ENCODE measurements around the gene ARID4B. TPM values are rescaled to one million over a fixed set of nuclear protein-coding genes. Genes with fewer than 3 reads are reported as not detected.

Gene ARID4B
- total and polyA plus RNA-seq, 2 of the 13 experiments (the other 11 are each of a cell fraction or from before 2014, with no cell fraction given), result 9.7 to 24.6 TPM

GRCh38 chr1:235226933-235227332, 101.0 kb downstream of the ARID4B start:
- ATAC-seq (no peak), FAIRE-seq (no peak), DNase-seq (ENCODE audit: low spot score) (no peak)
- Histone ChIP-seq H3K4me2 (ENCODE audit: low read depth, low read length) (no peak overlapping the region), H3K4me3 (replicated peaks in 1 of 3; ENCODE audit: insufficient read depth in 1 of 3, low read depth in 2 of 3, low read length in 3 of 3) (no peak overlapping the region), H3K4me1 (ENCODE audit: insufficient read depth, low read length) (no peaks in the 10 kb centered on the region), H4K20me1 (ENCODE audit: insufficient read depth, low read length) (no peaks in the 10 kb centered on the region), H3K36me3 (replicated peaks in 1 of 2; ENCODE audit: control insufficient read depth in 1 of 2, insufficient read depth in 2 of 2, low read length in 2 of 2) (peaks cover 14 to 66% of the 10 kb centered on the region in 2 experiments), H3K79me2 (ENCODE audit: insufficient read depth, low read length) (no peaks in the 10 kb centered on the region), H3K27me3 (ENCODE audit: control insufficient read depth in 1 of 2, insufficient read depth in 2 of 2, low read length in 2 of 2) (no peaks in the 10 kb centered on the region), H3K9ac (ENCODE audit: insufficient read depth, low read depth, low read length) (no peak overlapping the region), H2AFZ (ENCODE audit: low read length) (no peak overlapping the region), H3K9me3 (ENCODE audit: low read length) (no peaks in the 10 kb centered on the region), H3K27ac (ENCODE audit: extremely low read length, insufficient read depth, low read length) (no peak overlapping the region)
- TF ChIP-seq FOXC1 (CRISPR knock-in tag; IDR thresholded peaks at IDR 0.05; ENCODE audit: borderline replicate concordance) (no peak), ZNF431 (CRISPR knock-in tag; IDR thresholded peaks at IDR 0.05; ENCODE audit: borderline replicate concordance, low read depth) (no peak), FOXA1 (IDR thresholded peaks at IDR 0.05) (no peak), FOXA1 (CRISPR knock-in tag; IDR thresholded peaks at IDR 0.05) (no peak)
- in situ Hi-C loops (cut with HindIII; ENCODE audit: extremely low pct_ligation_motif_present, low pct_unique_long_range_greater_than_20kb), result no loop called here
- 100% methylated on average over 1 of the region's 1 CpG for WGBS (ENCODE audit: low lambda C conversion rate)
- intact Hi-C loops (cut with micrococcal nuclease; ENCODE audit: unreplicated experiment), result no loop called here
- POLR2A ChIA-PET, result no interaction called here
- CTCF ChIA-PET (ENCODE audit: low intra/inter-chr PET ratio, low total read pairs), result no interaction called here
- BruUV-seq (replicated peaks), result no TSS peak

DNA sequence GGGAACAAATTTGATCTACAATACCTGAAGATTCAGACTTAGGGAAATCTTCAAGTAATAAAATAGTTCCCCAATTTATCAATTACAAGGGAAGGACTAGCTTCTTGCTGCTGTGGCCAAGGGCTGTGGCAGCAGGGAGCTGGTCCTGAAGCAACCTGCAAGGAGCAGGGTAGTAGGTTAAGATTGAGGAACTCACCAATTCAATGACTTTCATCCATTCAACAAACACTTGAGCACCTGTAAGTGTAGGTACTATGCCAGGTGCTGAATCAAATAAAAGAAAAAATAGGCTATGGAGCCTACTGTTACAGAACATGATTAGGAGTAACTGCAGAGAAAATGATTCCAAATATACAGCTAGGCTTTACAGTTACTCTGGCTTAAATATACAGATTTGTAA, 102.7 kb downstream of the ARID4B start:
- FAIRE-seq (no peak), DNase-seq (ENCODE audit: low spot score) (no peak), ATAC-seq (no peak)
- no peak overlapping the region for H3K4me3 ChIP-seq (replicated peaks in 1 of 3; ENCODE audit: insufficient read depth in 1 of 3, low read depth in 2 of 3, low read length in 3 of 3)
- CTCF ChIA-PET (ENCODE audit: low intra/inter-chr PET ratio, low total read pairs), result no interaction called here
- H3K4me2 ChIP-seq (ENCODE audit: low read depth, low read length), result no peak overlapping the region
- no peak overlapping the region for H3K27ac ChIP-seq (ENCODE audit: extremely low read length, insufficient read depth, low read length)
- POLR2A ChIA-PET, result no interaction called here
- H4K20me1 ChIP-seq (ENCODE audit: insufficient read depth, low read length), result no peaks in the 10 kb centered on the region
- BruUV-seq (replicated peaks), result no TSS peak
- no peaks in the 10 kb centered on the region for H3K27me3 ChIP-seq (ENCODE audit: control insufficient read depth in 1 of 2, insufficient read depth in 2 of 2, low read length in 2 of 2)
- intact Hi-C loops (cut with micrococcal nuclease; ENCODE audit: unreplicated experiment), result no loop called here
- no peak overlapping the region for H2AFZ ChIP-seq (ENCODE audit: low read length)
- H3K4me1 ChIP-seq (ENCODE audit: insufficient read depth, low read length), result no peaks in the 10 kb centered on the region
- no peak for TF ChIP-seq NFKBIZ (CRISPR knock-in tag; IDR thresholded peaks at IDR 0.05)
- in situ Hi-C loops (cut with HindIII; ENCODE audit: extremely low pct_ligation_motif_present, low pct_unique_long_range_greater_than_20kb), result no loop called here
- H3K79me2 ChIP-seq (ENCODE audit: insufficient read depth, low read length), result no peaks in the 10 kb centered on the region
- no peaks in the 10 kb centered on the region for H3K9me3 ChIP-seq (ENCODE audit: low read length)
- peaks cover 16 to 69% of the 10 kb centered on the region in 2 experiments for H3K36me3 ChIP-seq (replicated peaks in 1 of 2; ENCODE audit: control insufficient read depth in 1 of 2, insufficient read depth in 2 of 2, low read length in 2 of 2)
- H3K9ac ChIP-seq (ENCODE audit: insufficient read depth, low read depth, low read length), result no peak overlapping the region

Measured in HepG2 (cell line).